Measurements from ENCODE around the gene CEP72. TPM values are rescaled to one million over a fixed set of nuclear protein-coding genes. Genes with fewer than 3 reads are reported as not detected.

Gene CEP72
- total RNA-seq, 1 donor from 2014 or later, result 7.0 TPM

GRCh38 chr5:584846-585245 lies 27.3 kb upstream of the CEP72 start:
- no peak overlapping the region for H3K4me3 ChIP-seq (ENCODE audit: insufficient read depth, low read depth, low read length)
- no peak overlapping the region for H2AFZ ChIP-seq (ENCODE audit: low read depth, low read length)
- peaks cover 10% of the 10 kb centered on the region for H3K9me3 Mint-ChIP-seq (ENCODE audit: unreplicated experiment)
- H3K4me3 Mint-ChIP-seq (ENCODE audit: unreplicated experiment), result no peak overlapping the region
- H3K27ac Mint-ChIP-seq (ENCODE audit: unreplicated experiment), result no peak overlapping the region
- DNase-seq (ENCODE audit: low read depth) (no peak), FAIRE-seq (no peak)
- H3K9ac ChIP-seq (ENCODE audit: low read length), result no peak overlapping the region
- H3K4me1 Mint-ChIP-seq (ENCODE audit: low read depth, unreplicated experiment), result no peaks in the 10 kb centered on the region
- no peaks in the 10 kb centered on the region for H4K20me1 ChIP-seq (ENCODE audit: insufficient read depth, low read length)
- no peak overlapping the region for H3K4me2 ChIP-seq (ENCODE audit: low read length)
- no peak overlapping the region for H3K27ac ChIP-seq (ENCODE audit: low read depth, low read length)
- H3K79me2 ChIP-seq (ENCODE audit: insufficient read depth, low read length), result no peaks in the 10 kb centered on the region
- TF ChIP-seq EZH2 (IDR thresholded peaks at IDR 0.05; ENCODE audit: insufficient read depth, low read length), result no peak
- TF ChIP-seq, protein P1, sequence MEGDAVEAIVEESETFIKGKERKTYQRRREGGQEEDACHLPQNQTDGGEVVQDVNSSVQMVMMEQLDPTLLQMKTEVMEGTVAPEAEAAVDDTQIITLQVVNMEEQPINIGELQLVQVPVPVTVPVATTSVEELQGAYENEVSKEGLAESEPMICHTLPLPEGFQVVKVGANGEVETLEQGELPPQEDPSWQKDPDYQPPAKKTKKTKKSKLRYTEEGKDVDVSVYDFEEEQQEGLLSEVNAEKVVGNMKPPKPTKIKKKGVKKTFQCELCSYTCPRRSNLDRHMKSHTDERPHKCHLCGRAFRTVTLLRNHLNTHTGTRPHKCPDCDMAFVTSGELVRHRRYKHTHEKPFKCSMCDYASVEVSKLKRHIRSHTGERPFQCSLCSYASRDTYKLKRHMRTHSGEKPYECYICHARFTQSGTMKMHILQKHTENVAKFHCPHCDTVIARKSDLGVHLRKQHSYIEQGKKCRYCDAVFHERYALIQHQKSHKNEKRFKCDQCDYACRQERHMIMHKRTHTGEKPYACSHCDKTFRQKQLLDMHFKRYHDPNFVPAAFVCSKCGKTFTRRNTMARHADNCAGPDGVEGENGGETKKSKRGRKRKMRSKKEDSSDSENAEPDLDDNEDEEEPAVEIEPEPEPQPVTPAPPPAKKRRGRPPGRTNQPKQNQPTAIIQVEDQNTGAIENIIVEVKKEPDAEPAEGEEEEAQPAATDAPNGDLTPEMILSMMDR (IDR thresholded peaks at IDR 0.05; ENCODE audit: insufficient read depth, low read depth, low read length), result no peak
- H3K4me1 ChIP-seq (ENCODE audit: insufficient read depth, low read length), result no peaks in the 10 kb centered on the region
- peaks cover 11% of the 10 kb centered on the region for H3K27me3 ChIP-seq (ENCODE audit: insufficient read depth, low read length)
- H3K36me3 ChIP-seq (ENCODE audit: insufficient read depth, low read length), result no peaks in the 10 kb centered on the region
- peaks cover 1% of the 10 kb centered on the region for H3K36me3 Mint-ChIP-seq (ENCODE audit: low read depth, unreplicated experiment)
- no peaks in the 10 kb centered on the region for H3K9me3 ChIP-seq (ENCODE audit: insufficient read depth, low read depth, low read length)
- peaks cover 76% of the 10 kb centered on the region for H3K27me3 Mint-ChIP-seq (ENCODE audit: low read depth, unreplicated experiment)

DNA sequence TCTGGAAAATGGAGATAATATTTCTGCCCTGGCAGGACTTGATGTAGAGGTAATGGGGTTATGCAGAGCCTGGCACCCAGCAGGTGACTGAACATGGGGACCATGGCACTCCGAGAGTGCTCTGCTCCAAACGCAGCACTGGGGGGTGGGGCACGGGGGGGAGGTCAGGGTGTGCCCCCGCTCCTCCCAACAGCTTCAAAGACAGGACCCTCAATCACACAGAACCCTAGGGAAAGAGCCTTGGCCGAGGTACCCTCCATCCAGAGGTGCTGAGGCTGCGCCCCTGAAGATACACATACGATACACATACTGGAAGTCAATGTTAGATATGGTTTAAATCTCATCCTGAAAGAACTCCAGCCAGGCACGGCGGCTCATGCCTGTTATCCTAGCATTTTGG lies 26.6 kb upstream of the CEP72 start:
- Mint-ChIP-seq H3K36me3 (ENCODE audit: low read depth, unreplicated experiment) (peaks cover 1% of the 10 kb centered on the region), H3K9me3 (ENCODE audit: unreplicated experiment) (peaks cover 10% of the 10 kb centered on the region), H3K27ac (ENCODE audit: unreplicated experiment) (no peak overlapping the region), H3K27me3 (ENCODE audit: low read depth, unreplicated experiment) (peaks cover 74% of the 10 kb centered on the region), H3K4me1 (ENCODE audit: low read depth, unreplicated experiment) (no peaks in the 10 kb centered on the region), H3K4me3 (ENCODE audit: unreplicated experiment) (no peak overlapping the region)
- H3K27ac ChIP-seq (ENCODE audit: low read depth, low read length), result no peak overlapping the region
- H3K9me3 ChIP-seq (ENCODE audit: insufficient read depth, low read depth, low read length), result no peaks in the 10 kb centered on the region
- H3K9ac ChIP-seq (ENCODE audit: low read length), result no peak overlapping the region
- H3K79me2 ChIP-seq (ENCODE audit: insufficient read depth, low read length), result no peaks in the 10 kb centered on the region
- no peak for TF ChIP-seq EZH2 (IDR thresholded peaks at IDR 0.05; ENCODE audit: insufficient read depth, low read length)
- TF ChIP-seq, protein P1 (IDR thresholded peaks at IDR 0.05; ENCODE audit: insufficient read depth, low read depth, low read length), result no peak
- FAIRE-seq (no peak), DNase-seq (ENCODE audit: low read depth) (no peak)
- H3K4me1 ChIP-seq (ENCODE audit: insufficient read depth, low read length), result no peaks in the 10 kb centered on the region
- H4K20me1 ChIP-seq (ENCODE audit: insufficient read depth, low read length), result no peaks in the 10 kb centered on the region
- no peak overlapping the region for H3K4me3 ChIP-seq (ENCODE audit: insufficient read depth, low read depth, low read length)
- no peak overlapping the region for H2AFZ ChIP-seq (ENCODE audit: low read depth, low read length)
- no peaks in the 10 kb centered on the region for H3K36me3 ChIP-seq (ENCODE audit: insufficient read depth, low read length)
- peaks cover 5% of the 10 kb centered on the region for H3K27me3 ChIP-seq (ENCODE audit: insufficient read depth, low read length)
- H3K4me2 ChIP-seq (ENCODE audit: low read length), result no peak overlapping the region

DNA sequence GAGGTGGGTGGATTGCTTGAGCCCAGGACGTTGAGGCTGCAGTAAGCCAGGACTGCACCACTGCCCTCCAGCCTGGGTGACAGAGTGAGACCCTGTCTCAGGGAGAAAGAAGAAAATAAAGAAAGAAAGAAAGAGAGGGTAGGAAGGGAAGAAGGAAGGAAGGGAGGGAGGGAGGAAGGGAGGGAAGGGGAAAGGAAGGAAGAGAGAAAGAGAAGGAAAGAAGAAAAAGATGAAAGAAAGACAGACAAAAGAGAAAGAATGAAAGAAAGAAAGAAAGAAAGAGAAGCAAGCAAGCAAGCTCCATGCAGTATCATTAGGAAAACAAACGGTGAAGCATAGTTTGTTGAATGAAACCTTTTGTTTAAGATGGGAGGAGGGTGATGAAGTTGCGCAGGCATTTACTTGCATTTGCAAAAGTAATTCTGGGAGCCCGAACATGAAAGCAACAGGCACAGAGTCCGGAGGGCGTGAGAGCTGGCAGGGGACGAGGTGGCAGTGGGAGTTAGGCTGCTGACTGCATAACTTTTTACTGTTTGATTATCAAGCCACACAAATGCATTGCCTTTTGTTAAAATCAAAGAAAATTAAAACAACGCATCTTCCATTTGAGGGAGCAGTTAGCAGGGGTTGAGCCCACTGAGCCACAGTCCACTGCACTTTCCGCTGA lies 26.0 kb upstream of the CEP72 start:
- Histone ChIP-seq H3K79me2 (ENCODE audit: insufficient read depth, low read length) (no peaks in the 10 kb centered on the region), H3K4me1 (ENCODE audit: insufficient read depth, low read length) (no peaks in the 10 kb centered on the region), H3K36me3 (ENCODE audit: insufficient read depth, low read length) (no peaks in the 10 kb centered on the region), H3K27me3 (ENCODE audit: insufficient read depth, low read length) (peaks cover 2% of the 10 kb centered on the region), H2AFZ (ENCODE audit: low read depth, low read length) (no peak overlapping the region), H3K9ac (ENCODE audit: low read length) (no peak overlapping the region), H3K27ac (ENCODE audit: low read depth, low read length) (no peak overlapping the region), H3K4me3 (ENCODE audit: insufficient read depth, low read depth, low read length) (no peak overlapping the region), H3K9me3 (ENCODE audit: insufficient read depth, low read depth, low read length) (no peaks in the 10 kb centered on the region), H3K4me2 (ENCODE audit: low read length) (no peak overlapping the region), H4K20me1 (ENCODE audit: insufficient read depth, low read length) (no peaks in the 10 kb centered on the region)
- Mint-ChIP-seq H3K27ac (ENCODE audit: unreplicated experiment) (no peak overlapping the region), H3K4me3 (ENCODE audit: unreplicated experiment) (no peak overlapping the region), H3K36me3 (ENCODE audit: low read depth, unreplicated experiment) (peaks cover 1% of the 10 kb centered on the region), H3K9me3 (ENCODE audit: unreplicated experiment) (peaks cover 10% of the 10 kb centered on the region), H3K4me1 (ENCODE audit: low read depth, unreplicated experiment) (no peaks in the 10 kb centered on the region), H3K27me3 (ENCODE audit: low read depth, unreplicated experiment) (peaks cover 72% of the 10 kb centered on the region)
- no peak for FAIRE-seq
- no peak for TF ChIP-seq EZH2 (IDR thresholded peaks at IDR 0.05; ENCODE audit: insufficient read depth, low read length)
- TF ChIP-seq, protein P1 (IDR thresholded peaks at IDR 0.05; ENCODE audit: insufficient read depth, low read depth, low read length), result no peak
- DNase-seq (ENCODE audit: low read depth), result no peak

Measured in astrocyte (in vitro differentiated cells and primary cell).